ENCODE data around the gene CTDP1.
"Not testable (repeated sequence)": the region's sequence is repeated elsewhere in the genome, so short reads cannot be mapped to it uniquely, and the experiment has no call there.

CTDP1 gene

DNA sequence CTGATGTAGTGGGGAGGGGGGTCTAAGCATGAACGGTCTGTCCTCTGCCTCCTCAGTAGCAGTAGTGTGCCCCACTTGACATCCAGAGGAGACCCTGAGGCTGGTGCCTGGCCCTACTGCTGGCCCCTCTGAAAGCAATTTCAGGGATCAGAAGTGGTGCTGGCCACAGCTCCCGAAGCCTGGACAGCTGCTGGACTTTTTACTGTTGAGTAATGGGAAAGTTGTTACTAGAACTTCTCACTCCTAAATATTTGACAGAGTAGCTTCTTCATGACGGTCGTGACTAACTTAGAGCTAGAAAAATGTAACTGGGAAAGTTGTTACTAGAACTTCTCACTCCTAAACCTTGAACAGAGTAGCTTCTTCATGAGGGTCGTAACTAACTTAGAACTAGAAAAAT is 23.3 kb downstream of the CTDP1 start:
- no peak for DNase-seq (ENCODE audit: low read depth in 2 of 2)

DNA sequence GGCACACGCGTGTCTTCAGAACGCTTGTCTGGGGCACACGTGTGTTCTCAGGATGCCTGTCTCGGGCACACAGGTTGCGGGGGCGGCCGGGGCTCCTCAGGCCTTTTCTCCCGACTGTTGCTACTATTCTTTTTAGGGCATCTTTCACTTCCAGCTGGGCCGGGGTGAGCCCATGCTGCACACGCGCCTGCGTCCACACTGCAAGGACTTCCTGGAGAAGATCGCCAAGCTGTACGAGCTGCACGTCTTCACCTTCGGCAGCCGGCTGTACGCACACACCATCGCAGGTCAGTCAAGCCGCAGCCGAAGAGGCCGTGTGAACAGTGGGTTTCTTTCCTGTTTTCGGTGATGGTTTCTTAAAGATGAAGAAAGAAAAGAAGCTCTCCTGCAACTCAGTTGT is 25.0 kb downstream of the CTDP1 start:
- no peak for DNase-seq (ENCODE audit: low read depth in 2 of 2)

DNA sequence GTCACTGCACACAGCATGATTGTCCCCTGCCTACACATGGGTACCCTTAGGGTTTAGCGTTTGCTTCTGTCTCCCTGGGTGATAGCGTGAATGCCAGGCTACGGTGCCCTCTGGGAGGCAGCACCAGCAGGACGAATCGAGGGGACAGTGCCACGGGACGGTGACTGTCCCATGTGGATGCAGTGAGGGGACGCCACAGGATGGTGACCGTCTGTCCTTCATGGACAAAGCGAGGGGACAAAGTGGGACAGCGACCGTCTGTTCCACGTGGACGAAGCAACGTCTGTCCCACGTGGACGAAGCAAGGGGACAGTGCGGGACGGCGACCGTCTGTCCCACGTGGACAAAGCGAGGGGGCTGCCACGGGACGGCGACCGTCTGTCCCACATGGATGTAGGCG is 25.7 kb downstream of the CTDP1 start:
- no peak for DNase-seq (ENCODE audit: low read depth in 2 of 2)

DNA sequence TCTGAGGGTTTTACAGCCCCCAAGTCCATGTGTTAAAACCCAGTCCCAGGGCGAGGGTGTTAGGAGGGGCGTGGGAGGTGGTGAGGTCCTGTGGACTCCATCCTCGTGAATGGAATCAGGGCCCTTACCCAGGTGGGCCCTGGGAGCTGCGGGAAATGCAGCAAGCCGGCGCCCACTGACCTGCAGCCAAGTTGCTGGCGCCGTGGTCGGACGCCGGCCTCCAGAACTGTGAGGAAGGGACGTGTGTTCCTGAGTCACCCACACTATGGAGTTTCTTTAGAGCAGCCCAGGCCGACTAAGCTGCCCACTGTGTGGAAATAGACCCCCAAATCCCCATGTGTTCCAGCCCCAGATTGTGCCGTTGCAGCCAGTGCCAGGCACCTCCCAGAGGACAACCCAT is 26.4 kb downstream of the CTDP1 start:
- no peak for DNase-seq (ENCODE audit: low read depth in 2 of 2)

DNA sequence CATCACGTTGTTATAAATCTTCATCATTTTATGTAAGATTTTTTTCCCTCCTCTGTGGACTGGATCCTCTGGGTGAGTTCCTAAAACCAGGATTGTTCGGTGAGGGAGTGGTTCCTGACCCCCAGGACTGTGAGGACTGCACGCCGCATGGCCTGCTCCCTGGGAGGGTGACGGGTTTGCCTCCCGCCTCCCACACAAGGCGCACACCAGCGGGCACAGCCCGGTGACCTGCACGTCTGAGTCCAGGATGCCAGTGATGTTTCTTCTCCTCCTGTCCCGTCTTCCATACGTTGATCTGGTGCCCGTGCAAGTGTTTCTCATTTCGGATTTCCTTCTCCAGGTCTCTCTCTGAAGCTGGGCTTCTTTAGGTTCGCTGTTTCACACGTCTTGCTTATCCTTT is 27.1 kb downstream of the CTDP1 start:
- no peak for DNase-seq (ENCODE audit: low read depth in 2 of 2)

DNA sequence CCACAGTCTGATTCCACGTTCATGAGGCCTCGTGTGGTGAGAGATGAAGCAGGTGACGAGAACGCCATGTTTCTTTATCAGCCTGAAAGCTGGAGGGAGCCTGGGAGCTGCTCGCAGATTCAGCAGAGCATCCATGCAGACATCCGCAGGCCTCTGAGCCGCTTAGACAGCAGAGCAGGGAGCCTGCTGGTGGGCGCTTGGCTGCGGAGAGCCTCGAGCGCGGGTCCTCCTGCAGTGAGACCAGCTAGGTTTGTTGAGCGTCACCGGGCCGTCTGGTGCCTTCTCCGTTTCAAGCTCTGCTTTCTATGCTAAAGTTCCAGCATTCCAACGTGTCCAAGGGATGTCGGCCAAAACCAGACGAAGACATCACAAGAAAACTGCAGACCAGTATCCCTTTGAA is 27.6 kb downstream of the CTDP1 start:
- no peak for DNase-seq (ENCODE audit: low read depth in 2 of 2)

DNA sequence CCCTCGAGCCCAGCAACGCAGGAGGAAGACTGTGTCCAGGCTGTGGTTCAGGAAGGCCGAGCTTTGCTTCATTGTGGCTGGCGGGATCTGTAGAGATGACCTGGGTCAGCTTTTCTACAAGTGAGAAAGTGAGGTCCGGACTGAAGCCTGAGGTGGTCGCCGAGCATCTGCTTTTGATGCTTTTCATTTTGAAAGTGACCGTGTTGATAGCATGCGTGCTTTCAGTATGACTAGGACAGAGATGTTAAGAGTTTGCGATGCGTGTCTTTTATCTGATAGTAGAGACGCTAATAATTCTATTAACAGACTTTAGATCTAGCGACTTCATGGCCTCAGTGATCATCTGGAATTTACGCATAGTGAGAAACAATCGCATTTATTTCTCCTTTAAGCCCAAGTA is 28.1 kb downstream of the CTDP1 start:
- no peak for DNase-seq (ENCODE audit: low read depth in 2 of 2)

DNA sequence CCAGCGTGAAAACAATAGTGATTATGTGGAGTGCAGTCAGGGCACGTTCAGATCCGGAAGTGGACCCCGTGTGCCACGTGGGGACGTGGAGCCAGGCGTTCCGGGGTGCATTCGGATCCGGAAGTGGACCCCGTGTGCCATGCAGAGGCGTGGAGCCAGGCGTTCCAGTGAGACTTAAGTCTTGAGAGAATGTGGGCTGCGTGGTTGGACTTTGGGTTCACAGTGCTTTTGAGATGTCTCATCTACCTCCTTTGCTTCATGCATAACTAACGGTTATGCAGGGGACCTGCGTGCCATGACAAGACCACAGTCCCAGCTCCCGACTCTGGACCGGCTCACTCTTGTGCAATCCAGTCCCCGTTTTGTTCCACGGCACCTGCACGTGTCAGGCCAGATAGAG is 28.8 kb downstream of the CTDP1 start:
- no peak for DNase-seq (ENCODE audit: low read depth in 2 of 2)

DNA sequence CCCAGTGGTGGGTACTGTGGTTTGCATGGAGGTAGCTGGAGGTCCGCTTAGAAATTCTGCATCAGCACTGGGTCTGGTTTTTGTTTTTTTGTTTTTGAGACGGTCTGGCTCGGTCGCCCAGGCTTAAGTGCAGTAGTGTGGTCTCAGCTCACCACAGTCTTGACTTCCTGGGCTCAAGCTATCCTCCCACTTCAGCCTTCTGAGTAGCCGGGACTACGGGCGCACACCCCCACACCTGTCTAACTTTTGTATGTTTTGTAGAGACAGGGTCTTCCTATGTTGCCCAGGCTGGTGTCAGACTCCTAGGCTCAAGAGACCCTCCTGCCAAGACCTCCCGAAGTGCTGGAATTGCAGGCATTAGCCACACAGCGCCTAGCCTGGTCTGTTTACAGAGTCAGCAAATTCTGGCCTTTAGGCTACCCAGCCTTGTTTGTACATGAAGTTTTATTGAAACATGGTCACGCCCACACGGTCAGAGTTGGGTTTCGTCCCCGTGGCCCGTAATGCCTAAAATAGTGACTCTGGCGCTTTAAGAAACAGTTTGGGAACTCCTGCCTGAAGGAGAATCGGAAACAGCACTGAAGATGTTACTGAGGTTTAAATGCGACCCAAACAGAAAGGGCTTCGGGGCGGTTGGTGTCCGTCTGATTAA is 32.7 kb downstream of the CTDP1 start:
- no peak for DNase-seq (ENCODE audit: low read depth in 2 of 2)

DNA sequence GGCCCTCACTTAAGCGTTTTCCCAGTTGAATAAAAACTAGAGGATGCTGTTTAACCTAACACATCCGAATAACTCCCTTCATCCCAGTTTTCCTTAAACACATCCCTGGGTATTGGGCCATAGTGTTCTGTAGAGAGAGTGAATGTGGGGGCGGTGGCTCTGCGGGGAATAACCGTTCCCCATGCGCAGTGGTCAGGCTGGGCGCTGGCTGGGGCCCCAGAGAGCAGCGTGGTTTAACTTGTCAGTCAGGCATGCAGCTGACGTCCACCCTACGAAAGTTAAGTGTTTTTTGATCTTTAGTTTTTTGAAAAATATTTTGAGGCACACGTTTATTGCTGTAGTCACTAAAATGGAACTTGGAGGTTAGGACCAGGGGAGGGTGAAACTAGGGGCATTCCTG is 33.7 kb downstream of the CTDP1 start:
- DNase-seq (ENCODE audit: low read depth in 2 of 2), result no peak

DNA sequence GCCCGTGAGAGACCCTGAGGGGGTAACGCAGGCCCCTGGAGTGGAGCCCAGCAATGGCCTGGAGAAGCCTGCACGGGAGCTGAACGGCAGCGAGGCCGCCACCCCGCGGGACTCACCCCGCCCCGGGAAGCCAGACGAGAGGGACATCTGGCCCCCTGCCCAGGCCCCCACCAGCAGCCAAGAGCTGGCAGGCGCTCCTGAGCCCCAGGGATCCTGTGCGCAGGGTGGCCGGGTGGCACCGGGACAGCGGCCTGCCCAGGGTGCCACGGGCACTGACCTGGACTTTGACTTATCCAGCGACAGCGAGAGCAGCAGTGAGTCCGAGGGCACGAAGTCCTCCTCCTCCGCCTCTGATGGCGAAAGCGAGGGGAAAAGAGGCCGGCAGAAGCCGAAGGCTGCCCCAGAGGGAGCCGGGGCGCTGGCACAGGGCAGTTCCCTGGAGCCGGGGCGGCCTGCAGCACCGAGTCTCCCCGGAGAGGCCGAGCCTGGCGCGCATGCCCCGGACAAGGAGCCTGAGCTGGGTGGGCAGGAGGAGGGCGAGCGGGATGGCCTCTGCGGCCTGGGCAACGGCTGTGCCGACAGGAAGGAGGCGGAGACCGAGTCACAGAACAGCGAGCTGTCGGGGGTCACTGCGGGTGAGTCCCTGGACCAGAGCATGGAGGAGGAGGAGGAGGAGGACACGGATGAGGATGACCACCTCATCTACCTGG is 35.1 kb downstream of the CTDP1 start:
- no peak for DNase-seq (ENCODE audit: low read depth in 2 of 2)

DNA sequence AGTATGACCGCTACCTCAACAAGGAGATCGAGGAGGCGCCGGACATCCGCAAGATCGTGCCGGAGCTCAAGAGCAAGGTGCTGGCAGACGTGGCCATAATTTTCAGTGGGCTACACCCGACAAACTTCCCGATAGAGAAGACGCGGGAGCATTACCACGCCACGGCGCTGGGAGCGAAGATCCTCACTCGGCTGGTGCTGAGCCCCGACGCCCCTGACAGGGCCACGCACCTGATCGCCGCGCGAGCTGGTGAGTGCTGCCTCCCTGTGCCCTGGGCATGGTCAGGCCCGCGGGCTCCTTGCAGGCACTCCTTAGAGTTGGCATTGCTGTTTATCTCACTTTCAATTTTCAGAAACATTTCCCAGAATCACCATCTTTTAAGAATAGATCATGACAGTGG is 35.7 kb downstream of the CTDP1 start:
- DNase-seq (ENCODE audit: low read depth in 2 of 2), result no peak

DNA sequence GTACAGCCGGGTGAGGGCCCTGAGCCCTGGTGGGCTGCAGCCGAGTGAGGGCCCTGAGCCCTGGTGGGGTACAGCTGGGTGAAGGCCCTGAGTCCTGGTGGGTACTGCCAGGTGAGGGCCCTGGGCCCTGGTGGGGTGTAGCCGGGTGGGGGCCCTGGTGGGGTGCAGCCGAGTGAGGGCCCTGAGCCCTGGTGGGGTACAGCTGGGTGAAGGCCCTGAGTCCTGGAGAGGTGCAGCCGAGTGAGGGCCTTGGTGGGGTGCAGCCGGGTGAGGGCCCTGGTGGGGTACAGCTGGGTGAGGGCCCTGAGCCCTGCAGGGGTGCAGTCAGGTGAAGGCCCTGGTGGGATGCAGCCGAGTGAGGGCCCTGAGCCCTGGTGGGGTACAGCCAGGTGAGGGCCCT is 37.5 kb downstream of the CTDP1 start:
- DNase-seq (ENCODE audit: low read depth in 2 of 2), result no peak

DNA sequence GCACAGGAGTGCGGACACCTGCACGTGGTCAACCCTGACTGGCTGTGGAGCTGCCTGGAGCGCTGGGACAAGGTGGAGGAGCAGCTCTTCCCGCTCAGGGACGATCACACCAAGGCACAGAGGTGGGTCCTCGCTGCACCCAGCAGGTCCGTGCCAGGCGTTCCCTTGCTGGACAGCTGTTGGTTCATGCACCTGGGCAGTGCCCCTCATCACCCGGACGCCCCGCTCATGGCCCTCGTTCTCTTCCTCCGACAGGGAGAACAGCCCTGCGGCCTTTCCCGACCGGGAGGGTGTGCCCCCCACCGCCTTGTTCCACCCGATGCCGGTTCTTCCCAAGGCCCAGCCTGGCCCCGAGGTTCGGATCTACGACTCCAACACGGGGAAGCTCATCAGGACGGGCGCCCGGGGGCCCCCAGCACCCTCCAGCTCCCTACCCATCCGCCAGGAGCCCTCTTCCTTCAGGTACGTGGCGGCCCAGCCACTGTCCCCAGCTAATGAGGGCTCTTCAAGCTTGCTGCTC is 38.0 kb downstream of the CTDP1 start:
- no peak for DNase-seq (ENCODE audit: low read depth in 2 of 2)

DNA sequence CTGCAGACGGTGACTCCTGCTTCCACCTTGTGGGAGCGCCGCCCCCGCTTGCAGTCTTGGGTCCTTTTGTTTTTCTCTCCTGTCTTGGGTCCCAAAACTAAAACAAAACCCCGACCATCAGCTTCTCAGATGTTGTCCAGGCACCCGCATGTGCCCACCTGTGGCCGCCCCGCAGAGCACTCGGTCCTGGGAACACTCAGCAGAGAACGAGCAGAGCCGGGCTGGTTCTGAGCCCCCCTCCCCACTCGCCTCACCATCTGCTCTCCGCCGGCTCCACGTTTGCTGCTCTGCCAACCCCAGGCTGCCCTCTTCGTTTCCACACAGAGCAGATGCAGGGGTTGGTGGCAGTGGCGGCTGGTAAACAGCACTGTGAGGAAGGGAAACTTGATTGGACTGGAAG is 38.5 kb downstream of the CTDP1 start:
- DNase-seq (ENCODE audit: low read depth in 2 of 2), result no peak

DNA sequence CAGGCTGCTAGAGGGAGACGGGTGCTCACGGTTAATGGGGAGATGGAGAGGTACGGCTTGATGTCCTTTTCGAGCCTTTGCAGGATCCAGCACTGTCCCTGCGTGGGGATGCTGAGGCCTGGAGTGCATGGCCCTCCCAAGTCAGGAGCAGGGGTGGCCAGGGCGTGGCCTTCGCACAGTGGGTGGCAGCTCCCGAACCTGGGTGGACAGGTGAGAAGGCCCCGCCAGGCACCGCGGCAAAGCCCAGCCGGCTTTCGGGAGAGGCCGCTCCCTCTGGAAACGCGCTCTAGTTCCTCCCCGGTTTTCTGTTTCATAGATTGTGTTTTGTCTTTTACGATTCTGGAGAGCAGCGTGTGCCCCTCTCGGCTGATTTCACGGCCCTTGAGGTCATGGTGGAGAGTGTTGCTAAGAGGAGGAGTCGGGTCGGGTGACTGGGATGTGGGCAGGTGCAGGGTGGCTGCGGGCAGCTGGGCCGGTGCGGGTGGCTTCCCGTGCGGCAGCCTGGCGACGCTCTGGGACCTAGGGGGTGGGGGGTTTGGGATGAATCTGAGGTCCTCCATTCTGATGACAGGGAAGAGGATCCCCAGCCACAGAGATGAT is 39.4 kb downstream of the CTDP1 start:
- DNase-seq (ENCODE audit: low read depth in 2 of 2), result no peak

DNA sequence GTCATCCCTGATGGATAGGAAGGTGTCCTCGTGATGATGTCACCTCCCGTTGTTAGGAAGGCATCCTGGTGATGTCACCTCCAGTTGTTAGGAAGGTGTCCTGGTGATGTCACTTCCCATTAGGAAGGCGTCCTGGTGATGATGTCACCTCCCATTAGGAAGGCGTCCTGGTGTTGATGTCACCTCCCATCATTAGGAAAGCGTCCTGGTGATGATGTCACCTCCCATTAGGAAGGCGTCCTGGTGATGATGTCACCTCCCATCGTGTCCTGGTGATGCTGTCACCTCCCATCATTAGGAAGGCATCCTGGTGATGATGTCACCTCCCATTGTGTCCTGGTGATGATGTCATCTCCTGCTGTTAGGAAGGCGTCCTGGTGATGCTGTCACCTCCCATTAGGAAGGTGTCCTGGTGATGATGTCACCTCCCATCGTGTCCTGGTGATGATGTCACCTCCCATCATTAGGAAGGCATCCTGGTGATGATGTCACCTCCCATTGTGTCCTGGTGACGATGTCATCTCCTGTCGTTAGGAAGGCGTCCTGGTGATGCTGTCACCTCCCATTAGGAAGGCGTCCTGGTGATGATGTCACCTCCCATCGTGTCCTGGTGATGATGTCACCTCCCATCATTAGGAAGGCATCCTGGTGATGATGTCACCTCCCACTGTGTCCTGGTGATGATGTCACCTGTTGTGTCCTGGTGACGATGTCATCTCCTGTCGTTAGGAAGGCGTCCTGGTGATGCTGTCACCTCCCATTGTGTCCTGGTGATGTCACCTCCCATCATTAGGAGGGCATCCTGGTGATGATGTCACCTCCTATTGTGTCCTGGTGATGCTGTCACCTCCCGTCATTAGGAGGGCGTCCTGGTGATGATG is 40.1 kb downstream of the CTDP1 start:
- not testable (repeated sequence) for DNase-seq (ENCODE audit: low read depth in 2 of 2)

DNA sequence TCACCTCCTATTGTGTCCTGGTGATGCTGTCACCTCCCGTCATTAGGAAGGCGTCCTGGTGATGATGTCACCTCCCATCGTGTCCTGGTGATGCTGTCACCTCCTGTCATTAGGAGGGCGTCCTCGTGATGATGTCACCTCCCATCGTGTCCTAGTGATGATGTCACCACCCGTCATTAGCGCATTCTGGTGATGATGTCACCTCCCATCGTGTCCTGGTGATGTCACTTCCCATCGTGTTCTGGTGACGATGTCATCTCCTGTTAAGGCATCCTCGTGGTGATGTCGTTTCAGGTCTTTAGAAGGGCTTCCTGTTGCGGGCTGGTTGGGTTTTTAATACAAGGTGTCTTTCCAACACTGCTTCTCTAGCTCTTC is 40.7 kb downstream of the CTDP1 start:
- no peak for DNase-seq (ENCODE audit: low read depth in 2 of 2)

DNA sequence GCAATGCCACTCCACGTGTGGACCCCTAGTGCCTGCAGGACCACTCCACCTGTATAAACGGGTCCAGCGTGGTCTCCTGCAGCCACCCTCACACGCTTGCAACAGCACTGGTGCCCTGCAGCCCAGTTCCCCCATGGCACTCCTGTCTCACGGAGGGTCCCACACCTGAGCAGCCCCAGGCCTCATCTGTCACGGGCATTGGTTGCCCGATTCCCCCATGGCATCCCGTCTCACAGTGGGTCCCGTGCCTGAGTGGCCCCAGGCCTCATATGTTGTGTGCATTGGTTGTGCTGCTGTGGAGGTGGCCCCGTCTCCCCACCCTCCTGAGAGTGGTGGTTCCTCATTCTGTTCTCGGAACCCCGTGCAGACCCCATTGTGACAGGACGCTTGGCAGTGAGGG is 43.4 kb downstream of the CTDP1 start:
- no peak for DNase-seq (ENCODE audit: low read depth in 2 of 2)

DNA sequence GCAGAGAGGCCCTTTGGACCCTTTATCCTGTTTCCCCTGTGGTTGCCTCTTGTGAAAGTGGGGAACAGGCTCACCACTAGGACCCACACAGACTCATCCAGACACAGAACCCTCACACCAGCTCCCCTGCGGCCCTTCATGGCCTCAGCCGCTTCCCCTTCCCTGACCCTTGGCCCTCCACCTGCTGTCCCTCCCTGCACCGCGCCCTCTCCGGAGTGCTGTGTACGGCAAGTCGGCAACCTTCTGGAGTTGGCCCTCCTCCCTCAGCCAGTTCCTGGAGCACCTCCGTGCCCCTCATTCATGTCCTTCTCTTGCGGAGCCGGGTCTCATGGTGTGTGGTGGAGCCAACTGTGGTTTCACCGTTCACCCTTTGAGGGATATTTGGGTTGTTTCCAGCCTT is 44.0 kb downstream of the CTDP1 start:
- DNase-seq (ENCODE audit: low read depth in 2 of 2), result no peak

DNA sequence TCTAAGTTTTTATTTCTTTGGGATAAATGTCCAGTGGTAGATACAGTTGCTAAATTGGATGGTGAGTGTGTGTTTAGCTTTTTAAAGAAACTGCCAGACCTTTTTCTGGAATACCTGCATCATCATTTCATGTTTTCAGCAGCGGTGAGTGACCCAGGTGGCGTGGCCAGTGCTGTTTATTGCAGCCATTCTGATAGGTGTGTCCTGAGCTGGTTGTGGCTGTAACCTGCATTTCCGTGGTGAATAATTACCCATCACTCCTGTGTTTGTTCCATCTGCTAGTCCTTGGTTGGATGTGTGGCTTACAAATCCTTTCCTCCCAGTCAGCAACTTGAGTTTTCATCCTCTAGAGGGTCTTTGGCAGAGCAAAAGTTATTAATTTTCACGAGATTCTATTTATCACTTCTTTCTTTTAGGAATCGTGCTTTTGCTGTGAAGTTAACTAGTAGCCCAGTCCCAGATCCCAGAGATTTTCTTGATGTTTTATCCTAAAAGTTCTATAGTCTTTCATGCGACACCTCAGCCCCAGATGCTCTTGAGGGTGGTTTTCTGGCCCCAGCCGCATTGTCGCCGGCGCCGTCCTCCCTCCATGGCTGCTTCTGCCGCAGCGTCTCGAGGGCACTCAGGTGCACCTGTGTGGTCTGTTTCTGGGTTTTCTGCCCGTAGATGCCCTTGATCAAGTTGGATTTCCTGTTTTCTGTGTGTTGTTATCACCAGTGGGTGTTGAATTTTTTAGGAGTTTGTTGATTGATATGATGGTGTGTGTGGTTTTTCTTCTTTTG is 44.9 kb downstream of the CTDP1 start:
- DNase-seq (ENCODE audit: low read depth in 2 of 2), result no peak

DNA sequence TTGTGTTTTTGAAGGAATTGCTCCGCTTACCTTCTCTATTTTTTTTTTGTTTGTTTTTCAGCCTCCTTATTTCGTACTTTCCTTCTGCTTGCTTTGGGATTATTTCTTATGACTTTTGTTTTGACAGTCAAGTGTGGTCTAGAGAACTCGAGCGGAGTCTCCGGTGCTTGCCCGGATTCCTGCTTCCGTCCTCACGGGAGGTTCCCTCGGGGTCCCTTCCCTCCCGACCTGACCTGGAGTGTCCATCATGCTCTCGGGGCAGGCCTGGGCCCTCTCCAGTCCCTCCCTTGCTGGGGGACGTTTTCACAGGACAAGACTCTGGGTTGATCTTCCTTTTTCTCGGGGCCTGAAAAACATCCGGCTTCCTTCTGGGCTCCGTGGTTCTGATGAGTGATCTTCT is 45.9 kb downstream of the CTDP1 start:
- no peak for DNase-seq (ENCODE audit: low read depth in 2 of 2)

Measured in stimulated activated CD8-positive, alpha-beta memory T cell treated with anti-CD3 and anti-CD28 coated beads, Interleukin-2, amount 100 ng/mL, for 1 hour (primary cell).